NK-92 treated with Interleukin-12 subunit alpha and Interleukin-12 subunit beta, amount 100 ng/mL, for 24 hours (cell line): ENCODE measurements around the gene GATAD2B.
"Not testable (repeated sequence)": the region's sequence is repeated elsewhere in the genome, so short reads cannot be mapped to it uniquely, and the experiment has no call there.

Source experiments
- DNase-seq: peaks from one replicate; lab custom pipeline; 2025; lab: John Stamatoyannopoulos, UW

GATAD2B gene

GRCh38 chr1:153886127-153886526, 36.6 kb downstream of the GATAD2B start:
- no peak for DNase-seq

- DNase-seq, result no peak
Observed at GRCh38 chr1:153883223-153883622, 39.5 kb downstream of the GATAD2B start.

- no peak for DNase-seq
Observed at GRCh38 chr1:153882296-153882912, 40.4 kb downstream of the GATAD2B start.

- no peak for DNase-seq
Observed at GRCh38 chr1:153881751-153882150, 41.0 kb downstream of the GATAD2B start.

GRCh38 chr1:153880962-153881361, 41.8 kb downstream of the GATAD2B start:
- DNase-seq, result no peak

- no peak for DNase-seq
Observed at GRCh38 chr1:153880024-153880423, 42.7 kb downstream of the GATAD2B start.

GRCh38 chr1:153877112-153877511, 45.7 kb downstream of the GATAD2B start:
- DNase-seq, result no peak

- no peak for DNase-seq
Observed at GRCh38 chr1:153872934-153873333, 49.8 kb downstream of the GATAD2B start.

GRCh38 chr1:153872331-153872730, 50.4 kb downstream of the GATAD2B start:
- no peak for DNase-seq

- no peak for DNase-seq
Observed at GRCh38 chr1:153869486-153869885, 53.3 kb downstream of the GATAD2B start.

- no peak for DNase-seq
Observed at GRCh38 chr1:153866045-153866850, 56.5 kb downstream of the GATAD2B start.

GRCh38 chr1:153860285-153860684, 62.5 kb downstream of the GATAD2B start:
- no peak for DNase-seq

GRCh38 chr1:153857505-153857904, 65.3 kb downstream of the GATAD2B start:
- no peak for DNase-seq

- DNase-seq, result no peak
Observed at GRCh38 chr1:153856763-153857162, 66.0 kb downstream of the GATAD2B start.

GRCh38 chr1:153852170-153852569, 70.6 kb downstream of the GATAD2B start:
- DNase-seq, result no peak

- DNase-seq, result no peak
Observed at GRCh38 chr1:153849487-153850185, 73.1 kb downstream of the GATAD2B start.

GRCh38 chr1:153848805-153849204, 74.0 kb downstream of the GATAD2B start:
- peak; percentile 73 for DNase-seq

- DNase-seq, result no peak
Observed at GRCh38 chr1:153845158-153845557, 77.6 kb downstream of the GATAD2B start.

- DNase-seq, result not testable (repeated sequence)
Observed at GRCh38 chr1:153844349-153844748, 78.4 kb downstream of the GATAD2B start.

GRCh38 chr1:153842006-153842471, 80.7 kb downstream of the GATAD2B start:
- DNase-seq, result no peak

- DNase-seq, result no peak
Observed at GRCh38 chr1:153841463-153841994, 81.2 kb downstream of the GATAD2B start.

GRCh38 chr1:153840774-153841173, 82.0 kb downstream of the GATAD2B start:
- DNase-seq, result not testable (repeated sequence)

GRCh38 chr1:153833968-153834367, 88.8 kb downstream of the GATAD2B start:
- DNase-seq, result not testable (repeated sequence)
